ENCODE results near the gene SCN9A. TPM values are rescaled to one million over a fixed set of nuclear protein-coding genes. Genes with fewer than 3 reads are reported as not detected.

Gene SCN9A
- total and polyA plus RNA-seq, 10 of the 15 experiments (the other 5 are each of a cell fraction or from before 2014, with no cell fraction given), result 0.04 to 0.08 (median 0.08) TPM; not detected in 7

GRCh38 chr2:166338831-166339339 lies 36.9 kb downstream of the SCN9A start (continued):
- TF ChIP-seq RELA (IDR thresholded peaks at IDR 0.05; ENCODE audit: borderline replicate concordance, partially characterized antibody), result no peak
- TF ChIP-seq MTA3 (IDR thresholded peaks at IDR 0.05; ENCODE audit: borderline replicate concordance, low read length), result no peak

GRCh38 chr2:166337932-166338331 lies 37.8 kb downstream of the SCN9A start:
- ChIA-PET POLR2A (no interaction called here), SMC1A (ENCODE audit: uncharacterized antibody, unreplicated experiment) (no interaction called here), CTCF (no interaction called here), RAD21 (ENCODE audit: unreplicated experiment) (no interaction called here)
- no peaks in the 10 kb centered on the region for H3K9me3 ChIP-seq (replicated peaks; ENCODE audit: control insufficient read depth, insufficient read depth, low read length)
- no peak overlapping the region for H3K27ac ChIP-seq (ENCODE audit: control insufficient read depth, insufficient read depth)
- H3K36me3 ChIP-seq (ENCODE audit: control insufficient read depth in 2 of 2, insufficient read depth in 2 of 2, low read length in 1 of 2), result no peaks in the 10 kb centered on the region
- H4K20me1 ChIP-seq (ENCODE audit: control insufficient read depth, insufficient read depth), result no peaks in the 10 kb centered on the region
- no peaks in the 10 kb centered on the region for H3K79me2 ChIP-seq (ENCODE audit: control insufficient read depth, insufficient read depth, low read length)
- no peaks in the 10 kb centered on the region for H3K4me1 ChIP-seq (ENCODE audit: control insufficient read depth, insufficient read depth, low read length)
- 0% methylated on average over 2 of the region's 2 CpGs for WGBS (ENCODE audit: insufficient coverage, insufficient replicate concordance, low lambda C conversion rate, missing lambda C conversion rate)
- no peak overlapping the region for H2AFZ ChIP-seq (ENCODE audit: control insufficient read depth, low read depth, low read length)
- no peak overlapping the region for H3K9ac ChIP-seq (ENCODE audit: control insufficient read depth, insufficient read depth, low read length)
- intact Hi-C loops (cut with micrococcal nuclease; ENCODE audit: unreplicated experiment), result loop anchor here (2.0 kb wide), 1 partner anchor 13 kb away; no protein-coding TSS in a partner anchor
- no peaks in the 10 kb centered on the region for H3K27me3 ChIP-seq (replicated peaks in 1 of 2; ENCODE audit: control insufficient read depth in 2 of 2, insufficient read depth in 2 of 2, low read length in 1 of 2)
- FAIRE-seq (no peak), DNase-seq (ENCODE audit: low read depth, low spot score) (no peak), ATAC-seq (no peak)
- TF ChIP-seq POLR2A (IDR thresholded peaks at IDR 0.05; ENCODE audit: low read depth, low read length) (no peak), RAD51 (IDR thresholded peaks at IDR 0.05) (no peak), SMARCA5 (IDR thresholded peaks at IDR 0.05) (no peak), KDM1A (IDR thresholded peaks at IDR 0.05; ENCODE audit: borderline replicate concordance) (no peak), JUNB (IDR thresholded peaks at IDR 0.05) (no peak), YBX1 (IDR thresholded peaks at IDR 0.05) (no peak), ZZZ3 (IDR thresholded peaks at IDR 0.05; ENCODE audit: control insufficient read depth, insufficient read length, low read depth) (no peak), ZNF274 (IDR thresholded peaks at IDR 0.05; ENCODE audit: insufficient read depth, insufficient read length) (no peak)
- no peak overlapping the region for H3K4me2 ChIP-seq (ENCODE audit: control insufficient read depth, insufficient read depth)
- BruUV-seq (replicated peaks), result no TSS peak
- in situ Hi-C loops (cut with MboI), result no loop called here
- H3K4me3 ChIP-seq, result no peak overlapping the region

Data from GM12878 (cell line).